DOHH2 (cell line): Measurements from ENCODE around the gene UBE2G1.

ENCODE experiments used
- CTCF ChIP-seq: fragments of 200-600 bp; sonication (generic); IDR thresholded peaks from one replicate; pipeline ENCODE4 v1.5.1; 2014; ENCODE audit warnings: antibody characterized with exemption, mild to moderate bottlenecking, low read depth, low read length; ENCODE audit not compliant: poor library complexity, severe bottlenecking
- EZH2phosphoT487 ChIP-seq: fragments of 200-600 bp; sonication (generic); IDR thresholded peaks from 2 replicates; pipeline ENCODE4 v1.6.1; 2017; ENCODE audit warnings: borderline replicate concordance, mild to moderate bottlenecking, antibody characterized with exemption, low read length, moderate library complexity, mixed read lengths

- TF ChIP-seq CTCF: peak; percentile 53
- TF ChIP-seq EZH2phosphoT487: no peak
Measured at GRCh38 chr17:4249452-4250029, 116.9 kb downstream of the UBE2G1 start.
